ENCODE measurements around the gene TMEM141.

TMEM141 gene

GRCh38 chr9:136824496-136825225 lies 33.5 kb downstream of the TMEM141 start:
- peaks cover 62% of the 10 kb centered on the region for H3K36me3 ChIP-seq (ENCODE audit: insufficient read depth, low read length)
- peaks cover 18% of the 10 kb centered on the region; the same call in 1 of the 2 replicates for H3K79me2 ChIP-seq (ENCODE audit: insufficient read depth, low read length)
- DNase-seq (no peak), ATAC-seq (ENCODE audit: insufficient read depth, low read depth) (no peak)
- no peak overlapping the region for H3K4me3 ChIP-seq (ENCODE audit: low read depth in 1 of 2, low read length in 2 of 2)
- no peaks in the 10 kb centered on the region for H3K9me3 ChIP-seq (ENCODE audit: insufficient read depth, low read length, severe bottlenecking)
- H3K4me2 ChIP-seq (ENCODE audit: insufficient read depth, low read length) = no peak overlapping the region
- no peak overlapping the region for H2AFZ ChIP-seq (ENCODE audit: low read depth, low read length)
- H3K27ac ChIP-seq (ENCODE audit: low read length) = no peak overlapping the region
- H4K20me1 ChIP-seq (ENCODE audit: insufficient read depth, low read length) = peaks cover 10% of the 10 kb centered on the region; the same call in 1 of the 2 replicates
- no peak overlapping the region for H3K9ac ChIP-seq (ENCODE audit: low read depth, low read length)
- TF ChIP-seq CTCF (IDR thresholded peaks at IDR 0.05; ENCODE audit: borderline replicate concordance, extremely low read depth, low read length, poor library complexity, severe bottlenecking) (no peak), EZH2 (IDR thresholded peaks at IDR 0.05; ENCODE audit: borderline replicate concordance, low read depth, low read length, severe bottlenecking) (no peak)
- no peaks in the 10 kb centered on the region for H3K27me3 ChIP-seq (ENCODE audit: insufficient read depth, low read length, poor library complexity)
- no peaks in the 10 kb centered on the region for H3K4me1 ChIP-seq (ENCODE audit: insufficient read depth, low read length)

GRCh38 chr9:136825295-136826187 lies 34.4 kb downstream of the TMEM141 start:
- Histone ChIP-seq H2AFZ (ENCODE audit: low read depth, low read length) (no peak overlapping the region), H3K4me1 (ENCODE audit: insufficient read depth, low read length) (no peaks in the 10 kb centered on the region), H3K9me3 (ENCODE audit: insufficient read depth, low read length, severe bottlenecking) (no peaks in the 10 kb centered on the region), H3K4me2 (ENCODE audit: insufficient read depth, low read length) (no peak overlapping the region), H3K27ac (ENCODE audit: low read length) (no peak overlapping the region), H3K4me3 (ENCODE audit: low read depth in 1 of 2, low read length in 2 of 2) (no peak overlapping the region), H3K79me2 (ENCODE audit: insufficient read depth, low read length) (peaks cover 12% of the 10 kb centered on the region; the same call in 1 of the 2 replicates), H4K20me1 (ENCODE audit: insufficient read depth, low read length) (peaks cover 17% of the 10 kb centered on the region), H3K27me3 (ENCODE audit: insufficient read depth, low read length, poor library complexity) (no peaks in the 10 kb centered on the region), H3K36me3 (ENCODE audit: insufficient read depth, low read length) (peaks cover 71% of the 10 kb centered on the region), H3K9ac (ENCODE audit: low read depth, low read length) (no peak overlapping the region)
- DNase-seq (no peak), ATAC-seq (ENCODE audit: insufficient read depth, low read depth) (no peak)
- no peak for TF ChIP-seq CTCF (IDR thresholded peaks at IDR 0.05; ENCODE audit: borderline replicate concordance, extremely low read depth, low read length, poor library complexity, severe bottlenecking)
- no peak for TF ChIP-seq EZH2 (IDR thresholded peaks at IDR 0.05; ENCODE audit: borderline replicate concordance, low read depth, low read length, severe bottlenecking)

GRCh38 chr9:136826188-136826541 lies 35.0 kb downstream of the TMEM141 start:
- Histone ChIP-seq H3K9ac (ENCODE audit: low read depth, low read length) (no peak overlapping the region), H3K4me3 (ENCODE audit: low read depth in 1 of 2, low read length in 2 of 2) (no peak overlapping the region), H3K9me3 (ENCODE audit: insufficient read depth, low read length, severe bottlenecking) (no peaks in the 10 kb centered on the region), H3K4me1 (ENCODE audit: insufficient read depth, low read length) (no peaks in the 10 kb centered on the region), H4K20me1 (ENCODE audit: insufficient read depth, low read length) (peaks cover 16% of the 10 kb centered on the region), H3K4me2 (ENCODE audit: insufficient read depth, low read length) (no peak overlapping the region), H3K79me2 (ENCODE audit: insufficient read depth, low read length) (peaks cover 6% of the 10 kb centered on the region; the same call in 1 of the 2 replicates), H3K36me3 (ENCODE audit: insufficient read depth, low read length) (peaks cover 77% of the 10 kb centered on the region), H3K27me3 (ENCODE audit: insufficient read depth, low read length, poor library complexity) (no peaks in the 10 kb centered on the region), H2AFZ (ENCODE audit: low read depth, low read length) (no peak overlapping the region), H3K27ac (ENCODE audit: low read length) (no peak overlapping the region)
- ATAC-seq (ENCODE audit: insufficient read depth, low read depth) (no peak), DNase-seq (no peak)
- TF ChIP-seq CTCF (IDR thresholded peaks at IDR 0.05; ENCODE audit: borderline replicate concordance, extremely low read depth, low read length, poor library complexity, severe bottlenecking) = no peak
- TF ChIP-seq EZH2 (IDR thresholded peaks at IDR 0.05; ENCODE audit: borderline replicate concordance, low read depth, low read length, severe bottlenecking) = no peak
